GM23338 (cell line): ENCODE measurements around the gene EDN1. TPM values are rescaled to one million over a fixed set of nuclear protein-coding genes. Genes with fewer than 3 reads are reported as not detected.

Experiments
- ATAC-seq: fragments of 200-7000 bp; cut with Tn5 transposase; 3 replicates; pipeline ENCODE4 v1.9.1; 2020
- DNase-seq: peaks from one replicate; pipeline ENCODE4 v3.0.0-alpha.2; 2015; ENCODE audit warnings: low spot score
- H2AFZ ChIP-seq: fragments of 200-600 bp; sonication (generic); 2 replicates; pipeline ENCODE4 v1.8.0; 2016; ENCODE audit warnings: antibody characterized with exemption, mild to moderate bottlenecking, moderate library complexity
- H3F3A ChIP-seq: fragments of 200-600 bp; sonication (generic); replicated peaks from 2 replicates; pipeline ENCODE4 v1.8.0; 2017; ENCODE audit warnings: antibody characterized with exemption, mixed run types, low read depth
- H3K27ac ChIP-seq: fragments of 200-600 bp; sonication (generic); 2 replicates; pipeline ENCODE4 v1.6.1; 2016; ENCODE audit warnings: low read depth
- H3K27me3 ChIP-seq: fragments of 200-600 bp; sonication (generic); 2 replicates; pipeline ENCODE4 v1.8.0; 2016; ENCODE audit warnings: mild to moderate bottlenecking, mixed run types, moderate library complexity; ENCODE audit not compliant: insufficient read depth
- H3K36me3 ChIP-seq: fragments of 200-600 bp; sonication (generic); 2 replicates; pipeline ENCODE4 v1.8.0; 2016; ENCODE audit warnings: mild to moderate bottlenecking; ENCODE audit not compliant: insufficient read depth
- H3K4me1 ChIP-seq: fragments of 200-600 bp; sonication (generic); 2 replicates; pipeline ENCODE4 v1.8.0; 2016; ENCODE audit warnings: mild to moderate bottlenecking, moderate library complexity; ENCODE audit not compliant: insufficient read depth
- H3K4me2 ChIP-seq: fragments of 200-600 bp; sonication (generic); 2 replicates; pipeline ENCODE4 v1.7.1; 2017; ENCODE audit warnings: mixed run types
- H3K4me3 ChIP-seq: fragments of 200-600 bp; sonication (generic); 2 replicates; pipeline ENCODE4 v1.6.1; 2016; ENCODE audit warnings: mixed run types
- H3K79me2 ChIP-seq: fragments of 200-600 bp; sonication (generic); replicated peaks from 2 replicates; pipeline ENCODE4 v1.8.0; 2017; ENCODE audit warnings: mild to moderate bottlenecking; ENCODE audit not compliant: insufficient read depth
- H3K9me2 ChIP-seq: fragments of 200-600 bp; sonication (generic); 2 replicates; pipeline ENCODE4 v1.8.0; 2017; ENCODE audit not compliant: insufficient read depth
- H4K20me1 ChIP-seq: fragments of 200-600 bp; sonication (generic); replicated peaks from 2 replicates; pipeline ENCODE4 v1.8.0; 2017; ENCODE audit warnings: mild to moderate bottlenecking; ENCODE audit not compliant: insufficient read depth
- H3K27ac Mint-ChIP-seq: 2 replicates; pipeline ENCODE4 v1.8.0; 2020; ENCODE audit warnings: inconsistent platforms, mild to moderate bottlenecking, moderate library complexity, mixed read lengths
- H3K27me3 Mint-ChIP-seq: 3 replicates; pipeline ENCODE4 v1.8.0; 2022; ENCODE audit warnings: low read depth, mild to moderate bottlenecking, moderate library complexity, mixed read lengths, inconsistent platforms; ENCODE audit not compliant: insufficient read depth, poor library complexity
- H3K36me3 Mint-ChIP-seq: 3 replicates; pipeline ENCODE4 v1.8.0; 2021; ENCODE audit warnings: low read depth, mild to moderate bottlenecking, inconsistent platforms, moderate library complexity, mixed read lengths
- H3K4me1 Mint-ChIP-seq: 3 replicates; pipeline ENCODE4 v1.8.0; 2020; ENCODE audit warnings: mild to moderate bottlenecking, inconsistent platforms, mixed read lengths
- H3K4me3 Mint-ChIP-seq: 3 replicates; pipeline ENCODE4 v1.8.0; 2021; ENCODE audit warnings: moderate library complexity, mild to moderate bottlenecking, inconsistent platforms, mixed read lengths
- H3K9me3 Mint-ChIP-seq: 3 replicates; pipeline ENCODE4 v1.8.0; 2020; ENCODE audit warnings: moderate library complexity, mild to moderate bottlenecking, inconsistent platforms, mixed read lengths
- CREB1 ChIP-seq: fragments of 250-450 bp; sonication (Bioruptor Pico); IDR thresholded peaks from 2 replicates; pipeline ENCODE4 v1.5.0; 2020; ENCODE audit warnings: low read depth, mild to moderate bottlenecking, moderate library complexity
- CTCF ChIP-seq, 2 experiments: fragments of 200-600 bp in 1 of 2; sonication (generic) in 1 of 2; conservative IDR thresholded peaks; 2 replicates each; pipeline versions ENCODE4 v1.5.1 to v1.6.1; 2016 to 2017; ENCODE audit warnings: antibody characterized with exemption in 2 of 2, low read depth in 2 of 2, mild to moderate bottlenecking in 2 of 2, moderate library complexity in 1 of 2
- ETS1 ChIP-seq: IDR thresholded peaks from 2 replicates; pipeline ENCODE4 v1.6.1; 2016; ENCODE audit warnings: antibody characterized with exemption
- EZH2 ChIP-seq: fragments of 200-600 bp; sonication (generic); IDR thresholded peaks from one replicate; pipeline ENCODE4 v1.8.0; 2017; ENCODE audit warnings: antibody characterized with exemption, mild to moderate bottlenecking, low read depth; ENCODE audit not compliant: unreplicated experiment
- EZH2phosphoT487 ChIP-seq: fragments of 200-600 bp; sonication (generic); IDR thresholded peaks from one replicate; pipeline ENCODE4 v1.8.1; 2018; ENCODE audit warnings: antibody characterized with exemption; ENCODE audit not compliant: unreplicated experiment
- JUNB ChIP-seq: IDR thresholded peaks from one replicate; pipeline ENCODE4 v1.6.1; 2016; ENCODE audit warnings: antibody characterized with exemption; ENCODE audit not compliant: unreplicated experiment
- NANOG ChIP-seq: IDR thresholded peaks from 2 replicates; pipeline ENCODE4 v1.6.1; 2016; ENCODE audit warnings: antibody characterized with exemption, borderline replicate concordance
- POLR2AphosphoS5 ChIP-seq: IDR thresholded peaks from 2 replicates; pipeline ENCODE4 v1.6.1; 2016; ENCODE audit warnings: antibody characterized with exemption, low read depth
- REST ChIP-seq: IDR thresholded peaks from one replicate; pipeline ENCODE4 v1.6.1; 2018; ENCODE audit warnings: antibody characterized with exemption; ENCODE audit not compliant: unreplicated experiment
- STAT1 ChIP-seq: IDR thresholded peaks from one replicate; pipeline ENCODE4 v1.6.1; 2016; ENCODE audit warnings: antibody characterized with exemption; ENCODE audit not compliant: unreplicated experiment
- ZNF114 ChIP-seq: fragments of 250-450 bp; sonication (Bioruptor Pico); IDR thresholded peaks from 2 replicates; pipeline ENCODE4 v1.5.0; 2020; ENCODE audit warnings: mild to moderate bottlenecking, moderate library complexity
- ZNF331 ChIP-seq: fragments of 250-450 bp; sonication (Bioruptor Pico); IDR thresholded peaks from 2 replicates; pipeline ENCODE4 v1.5.0; 2020; ENCODE audit warnings: low read depth, mild to moderate bottlenecking, moderate library complexity
- polyA plus RNA-seq: library from polyadenylated mRNA; unstranded; fragments of >200 nt; fragmentation: Nextera tagmentation; extraction: Ambion mirVana; gene quantifications from 2 replicates; pipeline ENCODE4 v1.2.1, GENCODE V29; 2016
- total RNA-seq: library from RNA; depleted of rRNA; stranded (reverse); fragments of >200 nt; shearing (Covaris generic); gene quantifications from 2 replicates; pipeline ENCODE4 v1.2.3, GENCODE V29; 2014

The EDN1 gene
- total and polyA plus RNA-seq, 2 experiments from 2014 or later = 0.80 to 1.2 TPM

GRCh38 chr6:12266571-12266970, 23.6 kb upstream of the EDN1 start:
- no peak overlapping the region for H3K27ac ChIP-seq
- H3K27ac Mint-ChIP-seq = no peak overlapping the region

GRCh38 chr6:12269110-12269509, 21.1 kb upstream of the EDN1 start:
- peaks cover 8% of the 10 kb centered on the region; the same call in 2 of the 3 replicates for H3K9me3 Mint-ChIP-seq
- peaks cover 8% of the 10 kb centered on the region; the same call in 2 of the 3 replicates for H3K36me3 Mint-ChIP-seq
- no peak overlapping the region for H3K4me3 Mint-ChIP-seq
- TF ChIP-seq ZNF331 (CRISPR knock-in tag) (no peak), POLR2AphosphoS5 (no peak), JUNB (no peak), STAT1 (no peak), REST (no peak), CTCF (conservative IDR thresholded peaks at IDR 0.05; ENCODE audit: low read depth in 2 of 2) (no peak), EZH2 (no peak), ZNF114 (no peak)

More at GRCh38 chr6:12266571-12266970, 23.6 kb upstream of the EDN1 start:
- H3K4me3 Mint-ChIP-seq = no peak overlapping the region
- ATAC-seq (no peak), DNase-seq (no peak)
- H3K36me3 Mint-ChIP-seq = no peaks in the 10 kb centered on the region
- H3K9me3 Mint-ChIP-seq = no peaks in the 10 kb centered on the region; the same call in 2 of the 3 replicates
- no peaks in the 10 kb centered on the region for H3K4me1 ChIP-seq
- peaks cover 4% of the 10 kb centered on the region; the same call in 1 of the 2 replicates for H3K36me3 ChIP-seq
- H4K20me1 ChIP-seq = no peaks in the 10 kb centered on the region
- H3K4me3 ChIP-seq = no peak overlapping the region
- no peak for TF ChIP-seq NANOG
- no peak for TF ChIP-seq EZH2phosphoT487
- no peak for TF ChIP-seq ZNF114
- TF ChIP-seq EZH2 = no peak
- TF ChIP-seq CREB1 (CRISPR knock-in tag) = no peak
- TF ChIP-seq ETS1 = no peak
- no peak for TF ChIP-seq ZNF331 (CRISPR knock-in tag)
- TF ChIP-seq STAT1 = no peak
- H2AFZ ChIP-seq = no peak overlapping the region
- H3K4me1 Mint-ChIP-seq = peaks cover 2% of the 10 kb centered on the region; the same call in 1 of the 3 replicates
- H3F3A ChIP-seq = no peaks in the 10 kb centered on the region
- H3K27me3 Mint-ChIP-seq = no peaks in the 10 kb centered on the region
- no peaks in the 10 kb centered on the region; the same call in 1 of the 2 replicates for H3K9me2 ChIP-seq
- H3K27me3 ChIP-seq = no peaks in the 10 kb centered on the region
- no peak overlapping the region for H3K4me2 ChIP-seq
- no peaks in the 10 kb centered on the region for H3K79me2 ChIP-seq

More at GRCh38 chr6:12269110-12269509, 21.1 kb upstream of the EDN1 start:
- H3K27ac Mint-ChIP-seq = no peak overlapping the region
- no peak overlapping the region for H2AFZ ChIP-seq
- H3K36me3 ChIP-seq = peaks cover 5% of the 10 kb centered on the region; the same call in 1 of the 2 replicates
- H3K9me2 ChIP-seq = no peaks in the 10 kb centered on the region; the same call in 1 of the 2 replicates
- H3F3A ChIP-seq = no peaks in the 10 kb centered on the region
- no peaks in the 10 kb centered on the region for H3K27me3 ChIP-seq
- H3K4me1 ChIP-seq = no peaks in the 10 kb centered on the region
- no peaks in the 10 kb centered on the region for H3K27me3 Mint-ChIP-seq
- H3K27ac ChIP-seq = no peak overlapping the region
- H3K4me3 ChIP-seq = no peak overlapping the region
- H3K4me1 Mint-ChIP-seq = no peaks in the 10 kb centered on the region
- H3K79me2 ChIP-seq = no peaks in the 10 kb centered on the region
- H3K4me2 ChIP-seq = no peak overlapping the region
- ATAC-seq = no peak
- DNase-seq = no peak
- H4K20me1 ChIP-seq = no peaks in the 10 kb centered on the region
